GM23338 (cell line): ENCODE data around the gene RAD51B.

Source experiments
- CTCF ChIP-seq, 2 experiments: fragments of 200-600 bp in 1 of 2; sonication (generic) in 1 of 2; conservative IDR thresholded peaks; 2 replicates each; pipeline versions ENCODE4 v1.5.1 to v1.6.1; 2016 to 2017; ENCODE audit warnings: antibody characterized with exemption in 2 of 2, low read depth in 2 of 2, mild to moderate bottlenecking in 2 of 2, moderate library complexity in 1 of 2
- EZH2 ChIP-seq: fragments of 200-600 bp; sonication (generic); IDR thresholded peaks from one replicate; pipeline ENCODE4 v1.8.0; 2017; ENCODE audit warnings: antibody characterized with exemption, mild to moderate bottlenecking, low read depth; ENCODE audit not compliant: unreplicated experiment
- EZH2phosphoT487 ChIP-seq: fragments of 200-600 bp; sonication (generic); IDR thresholded peaks from one replicate; pipeline ENCODE4 v1.8.1; 2018; ENCODE audit warnings: antibody characterized with exemption; ENCODE audit not compliant: unreplicated experiment
- JUNB ChIP-seq: IDR thresholded peaks from one replicate; pipeline ENCODE4 v1.6.1; 2016; ENCODE audit warnings: antibody characterized with exemption; ENCODE audit not compliant: unreplicated experiment
- POLR2AphosphoS5 ChIP-seq: IDR thresholded peaks from 2 replicates; pipeline ENCODE4 v1.6.1; 2016; ENCODE audit warnings: antibody characterized with exemption, low read depth
- STAT1 ChIP-seq: IDR thresholded peaks from one replicate; pipeline ENCODE4 v1.6.1; 2016; ENCODE audit warnings: antibody characterized with exemption; ENCODE audit not compliant: unreplicated experiment

GRCh38 chr14:68015356-68016254 lies 196.0 kb downstream of the RAD51B start:
- TF ChIP-seq STAT1 (no peak), CTCF (conservative IDR thresholded peaks at IDR 0.05; ENCODE audit: low read depth in 2 of 2) (no peak), EZH2phosphoT487 (no peak), EZH2 (no peak), POLR2AphosphoS5 (no peak), JUNB (no peak)
